Measurements from ENCODE around the gene ALX3.

DNA sequence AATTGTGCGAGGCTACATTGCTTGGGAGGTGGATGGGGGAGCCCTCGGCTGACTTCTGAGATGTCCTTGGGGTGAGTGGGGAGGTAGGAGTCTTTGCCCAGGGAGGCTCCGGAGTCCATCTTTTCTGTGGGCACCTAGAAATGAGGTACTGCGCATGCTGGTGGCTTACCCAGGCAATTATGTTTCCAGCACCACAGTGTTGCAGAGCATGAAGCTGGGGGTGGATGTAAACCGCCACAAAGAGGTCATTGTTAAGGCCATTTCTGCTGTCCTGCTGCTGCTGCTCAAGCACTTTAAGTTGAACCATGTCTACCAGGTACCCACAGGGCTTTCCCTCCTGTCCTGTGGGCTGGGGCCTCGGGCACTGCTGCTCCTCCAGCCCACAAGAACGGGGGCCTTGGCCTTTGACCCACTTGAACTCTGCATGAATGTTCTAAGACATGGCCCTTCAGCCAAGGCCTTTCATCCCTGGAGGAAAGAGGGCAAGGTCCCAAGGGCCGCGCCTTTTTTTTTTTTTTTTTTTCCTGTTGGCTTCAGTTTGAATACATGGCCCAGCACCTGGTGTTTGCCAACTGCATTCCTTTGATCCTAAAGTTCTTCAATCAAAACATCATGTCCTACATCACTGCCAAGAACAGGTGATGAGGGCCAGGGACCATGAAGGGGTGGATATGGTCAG is 21.4 kb downstream of the ALX3 start:
- TF ChIP-seq, protein P1, sequence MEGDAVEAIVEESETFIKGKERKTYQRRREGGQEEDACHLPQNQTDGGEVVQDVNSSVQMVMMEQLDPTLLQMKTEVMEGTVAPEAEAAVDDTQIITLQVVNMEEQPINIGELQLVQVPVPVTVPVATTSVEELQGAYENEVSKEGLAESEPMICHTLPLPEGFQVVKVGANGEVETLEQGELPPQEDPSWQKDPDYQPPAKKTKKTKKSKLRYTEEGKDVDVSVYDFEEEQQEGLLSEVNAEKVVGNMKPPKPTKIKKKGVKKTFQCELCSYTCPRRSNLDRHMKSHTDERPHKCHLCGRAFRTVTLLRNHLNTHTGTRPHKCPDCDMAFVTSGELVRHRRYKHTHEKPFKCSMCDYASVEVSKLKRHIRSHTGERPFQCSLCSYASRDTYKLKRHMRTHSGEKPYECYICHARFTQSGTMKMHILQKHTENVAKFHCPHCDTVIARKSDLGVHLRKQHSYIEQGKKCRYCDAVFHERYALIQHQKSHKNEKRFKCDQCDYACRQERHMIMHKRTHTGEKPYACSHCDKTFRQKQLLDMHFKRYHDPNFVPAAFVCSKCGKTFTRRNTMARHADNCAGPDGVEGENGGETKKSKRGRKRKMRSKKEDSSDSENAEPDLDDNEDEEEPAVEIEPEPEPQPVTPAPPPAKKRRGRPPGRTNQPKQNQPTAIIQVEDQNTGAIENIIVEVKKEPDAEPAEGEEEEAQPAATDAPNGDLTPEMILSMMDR (IDR thresholded peaks at IDR 0.05), result no peak
- no peak for TF ChIP-seq POLR2A (IDR thresholded peaks at IDR 0.05)
